Progenitor cell of endocrine pancreas (in vitro differentiated cells): ENCODE results near the gene CTDSP1. TPM values are rescaled to one million over a fixed set of nuclear protein-coding genes. Genes with fewer than 3 reads are reported as not detected.
A peak's percentile ranks its signal among the peaks of the same experiment; 100 is the strongest.

Experiments used
- DNase-seq: peaks from one replicate; pipeline ENCODE4 v3.0.0; 2021; ENCODE audit warnings: low spot score; ENCODE audit not compliant: unreplicated experiment
- H3K27ac Mint-ChIP-seq: 2 replicates; pipeline ENCODE4 v1.8.0; 2021; ENCODE audit warnings: mild to moderate bottlenecking, moderate library complexity, mixed read lengths
- H3K27me3 Mint-ChIP-seq: 2 replicates; pipeline ENCODE4 v1.8.0; 2021; ENCODE audit warnings: mixed read lengths
- H3K36me3 Mint-ChIP-seq: 2 replicates; pipeline ENCODE4 v1.8.0; 2022; ENCODE audit warnings: mixed read lengths; ENCODE audit not compliant: insufficient read depth
- H3K4me1 Mint-ChIP-seq: 2 replicates; pipeline ENCODE4 v1.8.0; 2021; ENCODE audit warnings: low read depth, mixed read lengths
- H3K4me3 Mint-ChIP-seq: 2 replicates; pipeline ENCODE4 v1.8.0; 2021; ENCODE audit warnings: low read depth, mild to moderate bottlenecking, moderate library complexity, mixed read lengths
- H3K9me3 Mint-ChIP-seq: 2 replicates; pipeline ENCODE4 v1.8.0; 2021; ENCODE audit warnings: low read depth, mixed read lengths
- CTCF ChIP-seq: fragments of 200-600 bp; sonication (generic); IDR thresholded peaks from one replicate; pipeline ENCODE4 v1.5.0; 2021; ENCODE audit warnings: antibody characterized with exemption, mild to moderate bottlenecking; ENCODE audit not compliant: unreplicated experiment
- total RNA-seq: library from RNA; stranded (reverse); gene quantifications from 2 replicates; pipeline ENCODE4 v1.2.1, GENCODE V29; 2021

The CTDSP1 gene
- total RNA-seq, 1 donor from 2014 or later: 108 TPM

GRCh38 chr2:218444692-218445357 lies 45.2 kb downstream of the CTDSP1 start:
- TF ChIP-seq CTCF: no peak
- Mint-ChIP-seq H3K27me3 (no peaks in the 10 kb centered on the region), H3K4me1 (peaks cover 7% of the 10 kb centered on the region), H3K36me3 (peaks cover 42% of the 10 kb centered on the region), H3K4me3 (no peak overlapping the region), H3K9me3 (no peaks in the 10 kb centered on the region), H3K27ac (peak overlapping the region; percentile 37)
- DNase-seq: no peak

GRCh38 chr2:218445602-218446001 lies 45.9 kb downstream of the CTDSP1 start:
- H3K9me3 Mint-ChIP-seq: no peaks in the 10 kb centered on the region
- peaks cover 7% of the 10 kb centered on the region for H3K4me1 Mint-ChIP-seq
- no peak for DNase-seq
- no peak overlapping the region for H3K27ac Mint-ChIP-seq
- H3K4me3 Mint-ChIP-seq: no peak overlapping the region
- H3K27me3 Mint-ChIP-seq: no peaks in the 10 kb centered on the region
- TF ChIP-seq CTCF: no peak
- peaks cover 40% of the 10 kb centered on the region for H3K36me3 Mint-ChIP-seq

GRCh38 chr2:218446547-218446946 lies 46.9 kb downstream of the CTDSP1 start:
- peaks cover 34% of the 10 kb centered on the region for H3K36me3 Mint-ChIP-seq
- H3K4me1 Mint-ChIP-seq: peaks cover 7% of the 10 kb centered on the region
- H3K27me3 Mint-ChIP-seq: no peaks in the 10 kb centered on the region
- no peak overlapping the region for H3K4me3 Mint-ChIP-seq
- H3K27ac Mint-ChIP-seq: no peak overlapping the region
- no peak for DNase-seq
- no peak for TF ChIP-seq CTCF
- H3K9me3 Mint-ChIP-seq: no peaks in the 10 kb centered on the region

GRCh38 chr2:218447072-218447471 lies 47.4 kb downstream of the CTDSP1 start:
- Mint-ChIP-seq H3K4me3 (no peak overlapping the region), H3K4me1 (peaks cover 7% of the 10 kb centered on the region), H3K27ac (no peak overlapping the region), H3K27me3 (no peaks in the 10 kb centered on the region), H3K36me3 (peaks cover 32% of the 10 kb centered on the region), H3K9me3 (no peaks in the 10 kb centered on the region)
- no peak for DNase-seq
- TF ChIP-seq CTCF: no peak

GRCh38 chr2:218448934-218449333 lies 49.3 kb downstream of the CTDSP1 start:
- DNase-seq: no peak
- Mint-ChIP-seq H3K4me1 (peaks cover 7% of the 10 kb centered on the region), H3K27me3 (no peaks in the 10 kb centered on the region), H3K4me3 (no peak overlapping the region), H3K36me3 (peaks cover 23% of the 10 kb centered on the region), H3K9me3 (no peaks in the 10 kb centered on the region), H3K27ac (peak overlapping the region; percentile 45)
- no peak for TF ChIP-seq CTCF
